ENCODE measurements around the gene RYR1. TPM values are rescaled to one million over a fixed set of nuclear protein-coding genes. Genes with fewer than 3 reads are reported as not detected.
"Not testable (repeated sequence)": the region's sequence is repeated elsewhere in the genome, so short reads cannot be mapped to it uniquely, and the experiment has no call there.

Gene RYR1
- total and polyA plus RNA-seq, 4 donors, result 2.8 to 7.6 (median 4.0) TPM

- 95 to 97% methylated on average over 17 of the region's 17 CpGs for WGBS, 2 donors
- TF ChIP-seq, protein P1, sequence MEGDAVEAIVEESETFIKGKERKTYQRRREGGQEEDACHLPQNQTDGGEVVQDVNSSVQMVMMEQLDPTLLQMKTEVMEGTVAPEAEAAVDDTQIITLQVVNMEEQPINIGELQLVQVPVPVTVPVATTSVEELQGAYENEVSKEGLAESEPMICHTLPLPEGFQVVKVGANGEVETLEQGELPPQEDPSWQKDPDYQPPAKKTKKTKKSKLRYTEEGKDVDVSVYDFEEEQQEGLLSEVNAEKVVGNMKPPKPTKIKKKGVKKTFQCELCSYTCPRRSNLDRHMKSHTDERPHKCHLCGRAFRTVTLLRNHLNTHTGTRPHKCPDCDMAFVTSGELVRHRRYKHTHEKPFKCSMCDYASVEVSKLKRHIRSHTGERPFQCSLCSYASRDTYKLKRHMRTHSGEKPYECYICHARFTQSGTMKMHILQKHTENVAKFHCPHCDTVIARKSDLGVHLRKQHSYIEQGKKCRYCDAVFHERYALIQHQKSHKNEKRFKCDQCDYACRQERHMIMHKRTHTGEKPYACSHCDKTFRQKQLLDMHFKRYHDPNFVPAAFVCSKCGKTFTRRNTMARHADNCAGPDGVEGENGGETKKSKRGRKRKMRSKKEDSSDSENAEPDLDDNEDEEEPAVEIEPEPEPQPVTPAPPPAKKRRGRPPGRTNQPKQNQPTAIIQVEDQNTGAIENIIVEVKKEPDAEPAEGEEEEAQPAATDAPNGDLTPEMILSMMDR (IDR thresholded peaks at IDR 0.05; ENCODE audit: control extremely low read depth, extremely low read depth), result no peak
- Histone ChIP-seq H3K4me3 (no peak overlapping the region), H3K9ac (ENCODE audit: insufficient read depth in 1 of 2, low read length in 2 of 2) (no peak overlapping the region), H3K4me1 (ENCODE audit: control insufficient read depth in 5 of 5, insufficient read depth in 5 of 5, low read length in 5 of 5) (no peaks in the 10 kb centered on the region), H3K36me3 (ENCODE audit: control insufficient read depth in 4 of 4, insufficient read depth in 4 of 4, low read length in 4 of 4) (no peaks in the 10 kb centered on the region), H3K27ac (ENCODE audit: low read depth in 1 of 2, low read length in 1 of 2) (no peak overlapping the region), H3K27me3 (ENCODE audit: control insufficient read depth in 3 of 3, insufficient read depth in 3 of 3, low read length in 2 of 3) (no peaks in the 10 kb centered on the region), H3K9me3 (ENCODE audit: control insufficient read depth in 4 of 4, insufficient read depth in 3 of 4, low read length in 3 of 4) (peaks cover 0 to 4% (median 0%) of the 10 kb centered on the region in 4 donors)
- DNase-seq, result no peak
- no peak for ATAC-seq (ENCODE audit: insufficient read depth, low FRiP score)
These were observed 34.3 kb downstream of the RYR1 start for GRCh38 chr19:38467541-38468525.

DNA sequence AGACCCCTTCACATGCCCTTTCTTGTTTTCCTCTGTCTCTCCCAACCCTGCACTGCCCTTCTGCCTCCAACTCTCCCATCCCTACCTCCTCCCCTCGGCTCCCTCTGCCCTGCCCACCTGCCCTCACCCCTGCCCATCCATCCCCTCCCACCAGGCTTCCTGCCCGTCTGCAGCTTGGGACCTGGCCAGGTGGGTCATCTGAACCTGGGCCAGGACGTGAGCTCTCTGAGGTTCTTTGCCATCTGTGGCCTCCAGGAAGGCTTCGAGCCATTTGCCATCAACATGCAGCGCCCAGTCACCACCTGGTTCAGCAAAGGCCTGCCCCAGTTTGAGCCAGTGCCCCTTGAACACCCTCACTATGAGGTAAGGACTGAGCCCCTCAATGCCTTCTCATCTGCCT, 35.7 kb downstream of the RYR1 start:
- Histone ChIP-seq H3K27ac (ENCODE audit: low read depth in 1 of 2, low read length in 1 of 2) (no peak overlapping the region), H3K36me3 (ENCODE audit: control insufficient read depth in 4 of 4, insufficient read depth in 4 of 4, low read length in 4 of 4) (no peaks in the 10 kb centered on the region), H3K27me3 (ENCODE audit: control insufficient read depth in 3 of 3, insufficient read depth in 3 of 3, low read length in 2 of 3) (no peaks in the 10 kb centered on the region), H3K9me3 (ENCODE audit: control insufficient read depth in 4 of 4, insufficient read depth in 3 of 4, low read length in 3 of 4) (peaks cover 0 to 4% (median 0%) of the 10 kb centered on the region in 4 donors), H3K4me1 (ENCODE audit: control insufficient read depth in 5 of 5, insufficient read depth in 5 of 5, low read length in 5 of 5) (no peaks in the 10 kb centered on the region), H3K4me3 (no peak overlapping the region), H3K9ac (ENCODE audit: insufficient read depth in 1 of 2, low read length in 2 of 2) (no peak overlapping the region)
- TF ChIP-seq, protein P1 (IDR thresholded peaks at IDR 0.05; ENCODE audit: control extremely low read depth, extremely low read depth), result no peak
- no peak for DNase-seq
- WGBS, 2 donors, result 63 to 81% methylated on average over 5 of the region's 5 CpGs
- ATAC-seq (ENCODE audit: insufficient read depth, low FRiP score), result no peak

GRCh38 chr19:38470788-38471480, 37.4 kb downstream of the RYR1 start:
- H3K4me3 ChIP-seq, result no peak overlapping the region
- DNase-seq (no peak), ATAC-seq (ENCODE audit: insufficient read depth, low FRiP score) (no peak)
- 66 to 69% methylated on average over 12 of the region's 12 CpGs for WGBS, 2 donors
- no peak overlapping the region for H3K9ac ChIP-seq (ENCODE audit: insufficient read depth in 1 of 2, low read length in 2 of 2)
- no peaks in the 10 kb centered on the region for H3K36me3 ChIP-seq (ENCODE audit: control insufficient read depth in 4 of 4, insufficient read depth in 4 of 4, low read length in 4 of 4)
- no peaks in the 10 kb centered on the region for H3K4me1 ChIP-seq (ENCODE audit: control insufficient read depth in 5 of 5, insufficient read depth in 5 of 5, low read length in 5 of 5)
- no peak overlapping the region for H3K27ac ChIP-seq (ENCODE audit: low read depth in 1 of 2, low read length in 1 of 2)
- peaks cover 0 to 3% (median 0%) of the 10 kb centered on the region in 4 donors for H3K9me3 ChIP-seq (ENCODE audit: control insufficient read depth in 4 of 4, insufficient read depth in 3 of 4, low read length in 3 of 4)
- TF ChIP-seq, protein P1 (IDR thresholded peaks at IDR 0.05; ENCODE audit: control extremely low read depth, extremely low read depth), result no peak
- H3K27me3 ChIP-seq (ENCODE audit: control insufficient read depth in 3 of 3, insufficient read depth in 3 of 3, low read length in 2 of 3), result peaks cover 0 to 5% (median 0%) of the 10 kb centered on the region in 3 donors

GRCh38 chr19:38472725-38473124, 39.2 kb downstream of the RYR1 start:
- H3K4me1 ChIP-seq (ENCODE audit: control insufficient read depth in 5 of 5, insufficient read depth in 5 of 5, low read length in 5 of 5); DNase-seq; H3K27me3 ChIP-seq (ENCODE audit: control insufficient read depth in 3 of 3, insufficient read depth in 3 of 3, low read length in 2 of 3); H3K36me3 ChIP-seq (ENCODE audit: control insufficient read depth in 4 of 4, insufficient read depth in 4 of 4, low read length in 4 of 4); H3K4me3 ChIP-seq; H3K27ac ChIP-seq (ENCODE audit: low read depth in 1 of 2, low read length in 1 of 2); ATAC-seq (ENCODE audit: insufficient read depth, low FRiP score); H3K9me3 ChIP-seq (ENCODE audit: control insufficient read depth in 4 of 4, insufficient read depth in 3 of 4, low read length in 3 of 4); H3K9ac ChIP-seq (ENCODE audit: insufficient read depth in 1 of 2, low read length in 2 of 2): not testable (repeated sequence)
- 78 to 92% methylated on average over 4 of the region's 4 CpGs for WGBS, 2 donors
